Muscle of leg (tissue), 11 donors: Measurements from ENCODE around the gene SH2D3A. TPM values are rescaled to one million over a fixed set of nuclear protein-coding genes. Genes with fewer than 3 reads are reported as not detected.
A peak's percentile ranks its signal among the peaks of the same experiment; 100 is the strongest.

Source experiments
- DNase-seq: peaks from one replicate; pipeline ENCODE4 v3.0.0; 2013
- H3K27ac ChIP-seq: one replicate; pipeline ENCODE4 v1.5.1; 2013; ENCODE audit warnings: mild to moderate bottlenecking, low read length, control low read depth
- H3K27me3 ChIP-seq: one replicate; pipeline ENCODE4 v1.6.1; 2013; ENCODE audit warnings: low read length; ENCODE audit not compliant: control insufficient read depth, insufficient read depth
- H3K36me3 ChIP-seq: one replicate; pipeline ENCODE4 v1.6.1; 2013; ENCODE audit warnings: low read length; ENCODE audit not compliant: control insufficient read depth, insufficient read depth
- H3K4me1 ChIP-seq: one replicate; pipeline ENCODE4 v1.6.1; 2013; ENCODE audit warnings: low read length; ENCODE audit not compliant: control insufficient read depth, insufficient read depth
- H3K4me3 ChIP-seq: one replicate; pipeline ENCODE4 v1.5.1; 2013; ENCODE audit warnings: low read length, control low read depth
- H3K9me3 ChIP-seq: replicated peaks from 2 replicates; pipeline ENCODE4 v1.6.1; 2013; ENCODE audit warnings: low read depth, low read length; ENCODE audit not compliant: control insufficient read depth
- WGBS: methylation state at CpG from one replicate; pipeline ENCODE4 v1.1.5; 2013; ENCODE audit warnings: missing lambda C conversion rate; ENCODE audit not compliant: insufficient coverage; 5-methylcytosine and 5-hydroxymethylcytosine counted together
- polyA plus RNA-seq, 8 donors: library from polyadenylated mRNA; unstranded; fragments of 120-200 nt; gene quantifications; one replicate each; pipeline versions ENCODE4 v1.2.1 to v1.2.3, GENCODE V29; 2013; ENCODE audit warnings: inconsistent platforms in 1 of 8, low replicate concordance in 1 of 8; ENCODE audit not compliant: insufficient read length in 8 of 8, insufficient read depth in 1 of 8
- total RNA-seq: library from RNA; stranded (reverse); fragments of 120-200 nt; gene quantifications from one replicate; pipeline ENCODE4 v1.2.4, GENCODE V29; 2013

Gene SH2D3A
- total and polyA plus RNA-seq, 9 donors: 0.13 to 2.9 (median 0.96) TPM

GRCh38 chr19:6721138-6721474 is 46.1 kb downstream of the SH2D3A start:
- Histone ChIP-seq H3K9me3 (no peaks in the 10 kb centered on the region), H3K27ac (no peak overlapping the region), H3K4me3 (no peak overlapping the region), H3K4me1 (peaks cover 10% of the 10 kb centered on the region), H3K27me3 (no peaks in the 10 kb centered on the region), H3K36me3 (no peaks in the 10 kb centered on the region)
- DNase-seq: no peak

- Histone ChIP-seq H3K9me3 (no peaks in the 10 kb centered on the region), H3K27ac (no peak within 1 kb of the TSS), H3K4me3 (no peak within 1 kb of the TSS), H3K36me3 (no peaks in the 10 kb centered on the region), H3K4me1 (peaks cover 10% of the 10 kb centered on the region), H3K27me3 (no peaks in the 10 kb centered on the region)
- no CpG with 5 or more reads among the region's 4 CpGs for WGBS
- DNase-seq: peak; percentile 38
These were observed 46.7 kb downstream of the SH2D3A start, which contains the start of gene C3 for GRCh38 chr19:6720369-6721137. TSS of gene C3 (minus strand) at chr19:6720650. CDS start at chr19:6720589, 61 bp downstream.

- no peaks in the 10 kb centered on the region for H3K27me3 ChIP-seq
- H3K4me1 ChIP-seq: peaks cover 10% of the 10 kb centered on the region
- H3K27ac ChIP-seq: no peak overlapping the region
- no peaks in the 10 kb centered on the region for H3K9me3 ChIP-seq
- WGBS: 85% methylated on average over 3 of the region's 3 CpGs
- H3K36me3 ChIP-seq: no peaks in the 10 kb centered on the region
- H3K4me3 ChIP-seq: no peak overlapping the region
- no peak for DNase-seq
These were observed 47.3 kb downstream of the SH2D3A start for GRCh38 chr19:6719992-6720368.

- WGBS: 84% methylated on average over 6 of the region's 6 CpGs
- Histone ChIP-seq H3K4me1 (peaks cover 10% of the 10 kb centered on the region), H3K4me3 (no peak overlapping the region), H3K36me3 (no peaks in the 10 kb centered on the region), H3K27me3 (no peaks in the 10 kb centered on the region), H3K27ac (no peak overlapping the region), H3K9me3 (no peaks in the 10 kb centered on the region)
- DNase-seq: no peak
These were observed 47.7 kb downstream of the SH2D3A start for GRCh38 chr19:6719540-6719861.

- Histone ChIP-seq H3K27me3 (no peaks in the 10 kb centered on the region), H3K9me3 (no peaks in the 10 kb centered on the region), H3K36me3 (no peaks in the 10 kb centered on the region), H3K4me1 (peaks cover 10% of the 10 kb centered on the region), H3K27ac (no peak overlapping the region), H3K4me3 (no peak overlapping the region)
- WGBS: 74% methylated on average over 16 of the region's 21 CpGs
- DNase-seq: no peak
These were observed 48.3 kb downstream of the SH2D3A start for GRCh38 chr19:6718741-6719539.

- Histone ChIP-seq H3K4me1 (peaks cover 9% of the 10 kb centered on the region), H3K4me3 (no peak overlapping the region), H3K27me3 (no peaks in the 10 kb centered on the region), H3K27ac (no peak overlapping the region), H3K9me3 (no peaks in the 10 kb centered on the region), H3K36me3 (no peaks in the 10 kb centered on the region)
- DNase-seq: no peak
- WGBS: 65% methylated on average over 15 of the region's 23 CpGs
These were observed 49.0 kb downstream of the SH2D3A start for GRCh38 chr19:6718111-6718740.

GRCh38 chr19:6717441-6717971 is 49.7 kb downstream of the SH2D3A start:
- H3K4me1 ChIP-seq: peaks cover 5% of the 10 kb centered on the region

GRCh38 chr19:6717036-6717435 is 50.2 kb downstream of the SH2D3A start:
- H3K36me3 ChIP-seq: no peaks in the 10 kb centered on the region
- DNase-seq: no peak
- no peak overlapping the region for H3K27ac ChIP-seq
- peaks cover 5% of the 10 kb centered on the region for H3K4me1 ChIP-seq
- 66% methylated on average over 8 of the region's 10 CpGs for WGBS
- H3K4me3 ChIP-seq: no peak overlapping the region
- peaks cover 1% of the 10 kb centered on the region for H3K27me3 ChIP-seq
- H3K9me3 ChIP-seq: no peaks in the 10 kb centered on the region

More at GRCh38 chr19:6717441-6717971, 49.7 kb downstream of the SH2D3A start:
- Histone ChIP-seq H3K4me3 (no peak overlapping the region), H3K27me3 (no peaks in the 10 kb centered on the region), H3K9me3 (no peaks in the 10 kb centered on the region), H3K27ac (no peak overlapping the region), H3K36me3 (no peaks in the 10 kb centered on the region)
- DNase-seq: no peak
- WGBS: 77% methylated on average over 3 of the region's 4 CpGs

GRCh38 chr19:6716610-6716970 is 50.6 kb downstream of the SH2D3A start:
- H3K27me3 ChIP-seq: peaks cover 5% of the 10 kb centered on the region
- no peak overlapping the region for H3K4me3 ChIP-seq
- H3K27ac ChIP-seq: no peak overlapping the region
- WGBS: 58% methylated on average over 4 of the region's 6 CpGs
- no peaks in the 10 kb centered on the region for H3K9me3 ChIP-seq
- DNase-seq: no peak
- H3K36me3 ChIP-seq: no peaks in the 10 kb centered on the region
- peaks cover 5% of the 10 kb centered on the region for H3K4me1 ChIP-seq
